H9 (cell line): ENCODE measurements around the gene AVEN. TPM values are rescaled to one million over a fixed set of nuclear protein-coding genes. Genes with fewer than 3 reads are reported as not detected.

Source experiments
- DNase-seq: peaks from one replicate; pipeline ENCODE4 v3.0.0-alpha.2; 2017
- H2AFZ ChIP-seq: one replicate; pipeline ENCODE4 v1.6.1; 2013; ENCODE audit warnings: mild to moderate bottlenecking, low read length, control low read depth, moderate library complexity
- H2AK5ac ChIP-seq: 2 replicates; pipeline ENCODE4 v1.6.1; 2013; ENCODE audit warnings: low read length, control low read depth, mixed read lengths; ENCODE audit not compliant: insufficient read length
- H2BK120ac ChIP-seq: one replicate; pipeline ENCODE4 v1.6.1; 2013; ENCODE audit warnings: low read depth, mild to moderate bottlenecking, low read length, control low read depth, inconsistent platforms; ENCODE audit not compliant: poor library complexity, severe bottlenecking
- H2BK12ac ChIP-seq: 2 replicates; pipeline ENCODE4 v1.6.1; 2013; ENCODE audit warnings: low read length, control low read depth, mixed read lengths, low read depth; ENCODE audit not compliant: insufficient read length
- H2BK15ac ChIP-seq: 2 replicates; pipeline ENCODE4 v1.6.1; 2013; ENCODE audit warnings: low read depth, low read length, control low read depth
- H2BK20ac ChIP-seq: one replicate; pipeline ENCODE4 v1.6.1; 2013; ENCODE audit warnings: low read depth, mild to moderate bottlenecking, low read length, control low read depth, inconsistent platforms; ENCODE audit not compliant: poor library complexity, severe bottlenecking
- H2BK5ac ChIP-seq: 2 replicates; pipeline ENCODE4 v1.6.1; 2013; ENCODE audit warnings: low read length, control low read depth, mixed read lengths; ENCODE audit not compliant: insufficient read length
- H3K14ac ChIP-seq: 2 replicates; pipeline ENCODE4 v1.6.1; 2013; ENCODE audit warnings: low read length, control low read depth; ENCODE audit not compliant: insufficient read depth
- H3K18ac ChIP-seq: 2 replicates; pipeline ENCODE4 v1.6.1; 2013; ENCODE audit warnings: low read depth, mild to moderate bottlenecking, mixed read lengths, low read length, control low read depth; ENCODE audit not compliant: insufficient read length
- H3K23ac ChIP-seq: 2 replicates; pipeline ENCODE4 v1.6.1; 2013; ENCODE audit warnings: low read length, control low read depth, mixed read lengths, low read depth; ENCODE audit not compliant: insufficient read length
- H3K23me2 ChIP-seq: 2 replicates; pipeline ENCODE4 v1.6.1; 2013; ENCODE audit warnings: low read depth, mild to moderate bottlenecking, mixed read lengths, low read length, control low read depth; ENCODE audit not compliant: insufficient read length, poor library complexity, severe bottlenecking
- H3K27ac ChIP-seq: 2 replicates; pipeline ENCODE4 v1.5.1; 2013; ENCODE audit warnings: low read length, control low read depth, mixed read lengths, low read depth; ENCODE audit not compliant: insufficient read length
- H3K27me3 ChIP-seq: 2 replicates; pipeline ENCODE4 v1.6.1; 2013; ENCODE audit warnings: low read length, control low read depth, inconsistent platforms; ENCODE audit not compliant: insufficient read depth
- H3K4ac ChIP-seq: 2 replicates; pipeline ENCODE4 v1.6.1; 2013; ENCODE audit warnings: low read depth, mild to moderate bottlenecking, control low read depth, inconsistent platforms, low read length, moderate library complexity
- H3K4me1 ChIP-seq: 2 replicates; pipeline ENCODE4 v1.6.1; 2013; ENCODE audit warnings: low read length, control low read depth, inconsistent platforms; ENCODE audit not compliant: insufficient read depth
- H3K4me2 ChIP-seq: 2 replicates; pipeline ENCODE4 v1.6.1; 2013; ENCODE audit warnings: low read length, control low read depth, mixed read lengths; ENCODE audit not compliant: insufficient read length, insufficient read depth
- H3K56ac ChIP-seq: 2 replicates; pipeline ENCODE4 v1.6.1; 2013; ENCODE audit warnings: low read depth, mild to moderate bottlenecking, mixed read lengths, low read length, control low read depth; ENCODE audit not compliant: insufficient read length
- H3K79me1 ChIP-seq: 2 replicates; pipeline ENCODE4 v1.6.1; 2013; ENCODE audit warnings: low read depth, mild to moderate bottlenecking, moderate library complexity, low read length, control low read depth, inconsistent platforms; ENCODE audit not compliant: insufficient read depth, poor library complexity, severe bottlenecking
- H3K79me2 ChIP-seq: 2 replicates; pipeline ENCODE4 v1.6.1; 2013; ENCODE audit warnings: low read length, control low read depth, inconsistent platforms; ENCODE audit not compliant: insufficient read depth
- H3K9ac ChIP-seq: 2 replicates; pipeline ENCODE4 v1.6.1; 2013; ENCODE audit warnings: low read length, control low read depth, mixed read lengths; ENCODE audit not compliant: insufficient read length; ENCODE audit errors: extremely low read depth
- H3K9me3 ChIP-seq: one replicate; pipeline ENCODE4 v1.6.1; 2013; ENCODE audit warnings: low read depth, low read length, inconsistent platforms; ENCODE audit not compliant: control insufficient read depth
- H3T11ph ChIP-seq: one replicate; pipeline ENCODE4 v1.6.1; 2013; ENCODE audit warnings: mild to moderate bottlenecking, low read length, control low read depth, inconsistent platforms
- H4K20me1 ChIP-seq: one replicate; pipeline ENCODE4 v1.6.1; 2013; ENCODE audit not compliant: control insufficient read depth, insufficient read length, insufficient read depth
- H4K5ac ChIP-seq: 2 replicates; pipeline ENCODE4 v1.6.1; 2013; ENCODE audit warnings: low read depth, mild to moderate bottlenecking, mixed read lengths, low read length, control low read depth; ENCODE audit not compliant: insufficient read length
- H4K8ac ChIP-seq: replicated peaks from 2 replicates; pipeline ENCODE4 v1.6.1; 2013; ENCODE audit warnings: low read length, control low read depth, mixed read lengths, low read depth; ENCODE audit not compliant: insufficient read length
- H4K91ac ChIP-seq: 2 replicates; pipeline ENCODE4 v1.6.1; 2013; ENCODE audit warnings: low read depth, mild to moderate bottlenecking, moderate library complexity, mixed read lengths, low read length, control low read depth; ENCODE audit not compliant: insufficient read length
- H3K27ac Mint-ChIP-seq, 3 experiments: 2 replicates in 2 of 3; 3 replicates in 1 of 3; pipeline ENCODE4 v1.8.0; 2020 to 2021; ENCODE audit warnings: mixed read lengths in 3 of 3, mild to moderate bottlenecking in 1 of 3, moderate library complexity in 1 of 3
- H3K27me3 Mint-ChIP-seq: 2 replicates; pipeline ENCODE4 v1.8.0; 2021; ENCODE audit warnings: low read depth, mild to moderate bottlenecking, moderate library complexity, mixed read lengths
- H3K36me3 Mint-ChIP-seq, 3 experiments: 2 replicates in 2 of 3; 3 replicates in 1 of 3; pipeline ENCODE4 v1.8.0; 2020 to 2021; ENCODE audit warnings: low read depth in 3 of 3, mixed read lengths in 3 of 3; ENCODE audit not compliant: insufficient read depth in 1 of 3
- H3K4me1 Mint-ChIP-seq, 2 experiments: 2 replicates each; pipeline ENCODE4 v1.8.0; 2020; ENCODE audit warnings: mixed read lengths in 2 of 2
- H3K4me3 Mint-ChIP-seq, 2 experiments: 2 replicates in 1 of 2; 3 replicates in 1 of 2; pipeline ENCODE4 v1.8.0; 2020 to 2021; ENCODE audit warnings: mild to moderate bottlenecking in 2 of 2, mixed read lengths in 2 of 2, moderate library complexity in 1 of 2
- H3K9me3 Mint-ChIP-seq, 2 experiments: 2 replicates in 1 of 2; 3 replicates in 1 of 2; pipeline ENCODE4 v1.8.0; 2020; ENCODE audit warnings: mild to moderate bottlenecking in 2 of 2, mixed read lengths in 2 of 2, moderate library complexity in 1 of 2
- WGBS: extraction: QIAGEN DNeasy Blood & Tissue Kit; methylation state at CpG from one replicate; pipeline ENCODE4 v1.1.7; 2013; ENCODE audit warnings: missing lambda C conversion rate, low lambda C conversion rate, mixed read lengths; ENCODE audit not compliant: insufficient read length; ENCODE audit errors: extremely low coverage; 5-methylcytosine and 5-hydroxymethylcytosine counted together
- total RNA-seq: library from RNA; stranded (reverse); gene quantifications from 2 replicates; pipeline ENCODE4 v1.2.1, GENCODE V29; 2021
- TF ChIP-seq, protein P1 (sequence below): fragments of 200-600 bp; sonication (generic); conservative IDR thresholded peaks from 3 replicates; pipeline ENCODE4 v1.8.0; 2021; ENCODE audit warnings: antibody characterized with exemption, mild to moderate bottlenecking

AVEN gene
- total RNA-seq, 1 experiment from 2014 or later = 16.1 TPM

DNA sequence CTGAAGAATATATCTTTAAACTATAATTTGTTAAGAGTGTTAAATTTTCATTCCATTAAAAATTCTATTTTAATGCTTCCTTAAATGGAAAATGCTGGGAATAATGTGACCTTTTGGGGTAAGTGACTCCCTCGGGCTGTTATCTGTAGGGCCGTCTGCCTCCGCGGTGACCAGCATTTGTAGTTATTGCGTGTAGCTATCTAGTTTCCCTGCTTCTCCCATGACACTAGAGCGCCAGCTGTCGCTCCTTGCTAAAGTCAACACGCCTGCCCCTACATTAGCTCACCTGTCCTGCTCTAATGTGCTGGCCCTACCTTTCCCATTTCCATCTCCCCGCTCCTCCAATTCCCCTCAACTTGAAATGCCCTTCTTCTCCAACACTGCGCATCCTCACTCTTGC is 83.1 kb downstream of the AVEN start:
- TF ChIP-seq, protein P1, sequence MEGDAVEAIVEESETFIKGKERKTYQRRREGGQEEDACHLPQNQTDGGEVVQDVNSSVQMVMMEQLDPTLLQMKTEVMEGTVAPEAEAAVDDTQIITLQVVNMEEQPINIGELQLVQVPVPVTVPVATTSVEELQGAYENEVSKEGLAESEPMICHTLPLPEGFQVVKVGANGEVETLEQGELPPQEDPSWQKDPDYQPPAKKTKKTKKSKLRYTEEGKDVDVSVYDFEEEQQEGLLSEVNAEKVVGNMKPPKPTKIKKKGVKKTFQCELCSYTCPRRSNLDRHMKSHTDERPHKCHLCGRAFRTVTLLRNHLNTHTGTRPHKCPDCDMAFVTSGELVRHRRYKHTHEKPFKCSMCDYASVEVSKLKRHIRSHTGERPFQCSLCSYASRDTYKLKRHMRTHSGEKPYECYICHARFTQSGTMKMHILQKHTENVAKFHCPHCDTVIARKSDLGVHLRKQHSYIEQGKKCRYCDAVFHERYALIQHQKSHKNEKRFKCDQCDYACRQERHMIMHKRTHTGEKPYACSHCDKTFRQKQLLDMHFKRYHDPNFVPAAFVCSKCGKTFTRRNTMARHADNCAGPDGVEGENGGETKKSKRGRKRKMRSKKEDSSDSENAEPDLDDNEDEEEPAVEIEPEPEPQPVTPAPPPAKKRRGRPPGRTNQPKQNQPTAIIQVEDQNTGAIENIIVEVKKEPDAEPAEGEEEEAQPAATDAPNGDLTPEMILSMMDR = no peak
- Mint-ChIP-seq H3K36me3 (peaks cover 0 to 2% (median 1%) of the 10 kb centered on the region in 3 experiments; a peak in 3 of 7 replicates), H3K9me3 (peaks cover 3% of the 10 kb centered on the region in 2 experiments; a peak in 3 of 5 replicates), H3K27me3 (no peaks in the 10 kb centered on the region; the same call in 1 of the 2 replicates), H3K4me1 (peaks cover 3 to 6% of the 10 kb centered on the region in 2 experiments; a peak in 3 of 4 replicates), H3K27ac (no peak overlapping the region), H3K4me3 (no peak overlapping the region)
- H2BK5ac ChIP-seq = no peak overlapping the region
- H4K20me1 ChIP-seq = no peaks in the 10 kb centered on the region
- no peak overlapping the region for H2BK20ac ChIP-seq
- H4K5ac ChIP-seq = no peak overlapping the region
- H3K56ac ChIP-seq = no peak overlapping the region
- no peak overlapping the region for H2BK120ac ChIP-seq
- no peak overlapping the region for H3K27ac ChIP-seq
- H3K79me2 ChIP-seq = no peaks in the 10 kb centered on the region
- H3K27me3 ChIP-seq = no peaks in the 10 kb centered on the region
- no peaks in the 10 kb centered on the region for H3K23me2 ChIP-seq
- 100% methylated on average over 2 of the region's 10 CpGs for WGBS
- no peak overlapping the region for H2BK15ac ChIP-seq
- no peak overlapping the region for H3K4me2 ChIP-seq
- H3K23ac ChIP-seq = no peak overlapping the region
- no peak overlapping the region for H3K4ac ChIP-seq
- no peaks in the 10 kb centered on the region for H3K9me3 ChIP-seq
- H3K14ac ChIP-seq = no peak overlapping the region
- no peak overlapping the region for H4K8ac ChIP-seq
- H3K9ac ChIP-seq = no peak overlapping the region
- H3K79me1 ChIP-seq = no peaks in the 10 kb centered on the region
- no peak overlapping the region for H2AK5ac ChIP-seq
- H2AFZ ChIP-seq = no peak overlapping the region
- H3K4me1 ChIP-seq = no peaks in the 10 kb centered on the region; the same call in 1 of the 2 replicates
- no peak overlapping the region for H2BK12ac ChIP-seq
- no peak overlapping the region for H4K91ac ChIP-seq
- no peak overlapping the region for H3T11ph ChIP-seq
- no peak for DNase-seq
- H3K18ac ChIP-seq = no peak overlapping the region
